ENCODE data around the gene RAB43.
"Not testable (repeated sequence)": the region's sequence is repeated elsewhere in the genome, so short reads cannot be mapped to it uniquely, and the experiment has no call there.

The RAB43 gene

DNA sequence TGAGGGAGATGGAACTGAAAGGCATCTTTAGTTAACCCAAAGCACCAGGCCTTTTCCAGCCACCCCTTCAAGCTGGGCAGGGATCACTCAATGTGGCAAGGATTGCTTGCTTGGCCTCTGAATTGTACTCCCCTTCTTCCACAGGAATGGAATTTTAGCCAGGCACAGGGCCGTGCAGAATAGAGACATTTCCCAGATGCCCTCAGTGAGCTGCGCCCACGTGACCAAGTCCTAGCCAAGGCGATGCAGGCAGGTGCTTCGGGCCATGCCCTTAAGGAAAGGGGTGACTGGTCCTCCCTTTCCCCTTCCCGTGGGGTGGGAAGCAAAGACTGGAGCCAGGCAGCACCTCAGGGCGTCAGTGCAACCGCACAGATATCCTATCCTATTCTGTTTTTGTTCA lies 43.1 kb downstream of the RAB43 start:
- TF ChIP-seq POLR2AphosphoS5 (IDR thresholded peaks at IDR 0.05; ENCODE audit: low read depth, low read length) = no peak
- no peak for TF ChIP-seq POLR2A (IDR thresholded peaks at IDR 0.05; ENCODE audit: low read depth, low read length)
- TF ChIP-seq POU2F2 (IDR thresholded peaks at IDR 0.05; ENCODE audit: low read depth, low read length) = no peak
- no peak for TF ChIP-seq SPI1 (IDR thresholded peaks at IDR 0.05; ENCODE audit: low read depth, low read length)
- TF ChIP-seq PAX5 (IDR thresholded peaks at IDR 0.05; ENCODE audit: insufficient read depth, low read length, severe bottlenecking) = no peak
- TF ChIP-seq TAF1 (IDR thresholded peaks at IDR 0.05; ENCODE audit: low read depth, low read length) = no peak
- FAIRE-seq = no peak
- no peak for DNase-seq (ENCODE audit: insufficient read length, low spot score)

DNA sequence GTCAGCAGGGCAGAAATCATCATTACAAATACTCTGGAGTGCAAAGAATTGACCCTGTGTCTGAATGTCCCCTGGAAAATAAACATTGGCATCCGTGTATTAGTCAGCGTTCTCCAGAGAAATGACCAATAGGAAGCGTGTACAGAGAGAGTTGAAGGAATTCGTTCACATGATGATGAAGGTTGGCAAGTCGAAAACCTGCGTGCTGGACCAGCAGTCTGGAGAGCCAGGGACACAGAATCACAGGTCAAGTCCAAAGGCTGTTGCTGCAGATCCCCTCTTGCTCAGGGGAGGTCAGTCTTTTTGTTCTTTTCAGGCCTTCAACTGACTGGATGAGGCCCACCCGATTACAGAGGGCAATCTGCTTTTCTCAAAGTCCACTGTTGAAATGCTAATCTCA lies 44.4 kb downstream of the RAB43 start:
- DNase-seq (ENCODE audit: insufficient read length, low spot score) (no peak), FAIRE-seq (no peak)
- TF ChIP-seq POLR2AphosphoS5 (IDR thresholded peaks at IDR 0.05; ENCODE audit: low read depth, low read length) = no peak
- TF ChIP-seq TAF1 (IDR thresholded peaks at IDR 0.05; ENCODE audit: low read depth, low read length) = no peak
- no peak for TF ChIP-seq PAX5 (IDR thresholded peaks at IDR 0.05; ENCODE audit: insufficient read depth, low read length, severe bottlenecking)
- no peak for TF ChIP-seq SPI1 (IDR thresholded peaks at IDR 0.05; ENCODE audit: low read depth, low read length)
- TF ChIP-seq POU2F2 (IDR thresholded peaks at IDR 0.05; ENCODE audit: low read depth, low read length) = no peak
- no peak for TF ChIP-seq POLR2A (IDR thresholded peaks at IDR 0.05; ENCODE audit: low read depth, low read length)

- TF ChIP-seq PAX5 (IDR thresholded peaks at IDR 0.05; ENCODE audit: insufficient read depth, low read length, severe bottlenecking) (no peak), TAF1 (IDR thresholded peaks at IDR 0.05; ENCODE audit: low read depth, low read length) (no peak), SPI1 (IDR thresholded peaks at IDR 0.05; ENCODE audit: low read depth, low read length) (no peak), POLR2A (IDR thresholded peaks at IDR 0.05; ENCODE audit: low read depth, low read length) (no peak), POU2F2 (IDR thresholded peaks at IDR 0.05; ENCODE audit: low read depth, low read length) (no peak)
- FAIRE-seq (no peak), DNase-seq (ENCODE audit: insufficient read length, low spot score) (no peak)
Observed at GRCh38 chr3:129070086-129070885, 51.3 kb downstream of the RAB43 start.

DNA sequence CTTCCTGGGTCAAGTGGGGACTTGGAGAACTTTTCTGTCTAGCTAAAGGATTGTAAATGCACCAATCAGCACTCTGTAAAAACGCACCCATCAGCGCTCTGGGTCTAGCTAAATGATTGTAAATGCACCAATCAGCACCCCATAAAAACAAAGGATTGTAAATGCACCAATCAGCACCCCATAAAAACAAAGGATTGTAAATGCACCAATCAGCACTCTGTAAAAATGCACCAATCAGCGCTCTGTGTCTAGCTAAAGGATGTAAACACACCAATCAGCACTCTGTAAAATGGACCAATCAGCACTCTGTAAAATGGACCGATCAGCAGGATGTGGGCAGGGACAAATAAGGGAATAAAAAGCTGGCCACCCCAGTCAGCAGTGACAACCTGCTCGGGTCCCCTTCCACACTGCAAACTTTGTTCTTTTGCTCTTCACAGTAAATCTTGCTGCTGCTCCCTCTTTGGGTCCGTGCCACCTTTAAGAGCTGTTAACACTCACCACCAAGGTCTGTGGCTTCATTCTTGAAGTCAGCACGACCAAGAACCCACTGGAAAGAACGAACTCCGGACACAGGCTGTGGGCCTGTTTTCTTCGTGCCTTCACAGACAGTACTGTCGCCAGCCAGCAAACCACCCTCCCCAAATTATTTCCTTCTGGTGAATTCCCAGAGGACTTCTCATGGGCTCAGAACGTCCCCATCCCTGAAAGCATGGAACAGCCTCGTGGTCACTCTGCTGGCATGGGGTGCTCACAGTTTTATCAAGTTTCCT lies 52.1 kb downstream of the RAB43 start:
- not testable (repeated sequence) for FAIRE-seq

GRCh38 chr3:129068291-129068886 lies 53.2 kb downstream of the RAB43 start:
- FAIRE-seq = no peak
- DNase-seq (ENCODE audit: insufficient read length, low spot score) = no peak
- TF ChIP-seq PAX5 (IDR thresholded peaks at IDR 0.05; ENCODE audit: insufficient read depth, low read length, severe bottlenecking) (no peak), POU2F2 (IDR thresholded peaks at IDR 0.05; ENCODE audit: low read depth, low read length) (no peak), TAF1 (IDR thresholded peaks at IDR 0.05; ENCODE audit: low read depth, low read length) (no peak), SPI1 (IDR thresholded peaks at IDR 0.05; ENCODE audit: low read depth, low read length) (no peak), POLR2A (IDR thresholded peaks at IDR 0.05; ENCODE audit: low read depth, low read length) (no peak), POLR2AphosphoS5 (IDR thresholded peaks at IDR 0.05; ENCODE audit: low read depth, low read length) (no peak)

More for the DNA sequence above, 52.1 kb downstream of the RAB43 start:
- DNase-seq (ENCODE audit: insufficient read length, low spot score) = not testable (repeated sequence)

DNA sequence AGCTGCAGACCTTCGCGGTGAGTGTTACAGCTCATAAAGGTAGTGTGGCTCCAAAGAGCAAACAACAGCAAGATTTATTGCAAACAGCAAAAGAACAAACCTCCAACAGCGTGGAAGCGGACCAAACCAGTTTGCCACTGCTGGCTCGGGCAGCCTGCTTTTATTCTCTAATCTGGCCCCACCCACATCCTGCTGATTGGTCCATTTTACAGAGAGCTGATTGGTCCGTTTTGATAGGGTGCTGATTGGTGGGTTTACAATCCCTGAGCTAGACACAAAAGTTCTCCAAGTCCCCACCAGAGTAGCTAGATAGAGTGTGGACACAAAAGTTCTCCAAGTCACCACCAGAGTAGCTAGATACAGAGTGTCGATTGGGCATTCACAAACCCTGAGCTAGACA lies 53.9 kb downstream of the RAB43 start:
- DNase-seq (ENCODE audit: insufficient read length, low spot score); FAIRE-seq: not testable (repeated sequence)

- DNase-seq (ENCODE audit: insufficient read length, low spot score) (no peak), FAIRE-seq (no peak)
- TF ChIP-seq TAF1 (IDR thresholded peaks at IDR 0.05; ENCODE audit: low read depth, low read length) (no peak), POLR2AphosphoS5 (IDR thresholded peaks at IDR 0.05; ENCODE audit: low read depth, low read length) (no peak), SPI1 (IDR thresholded peaks at IDR 0.05; ENCODE audit: low read depth, low read length) (no peak), POLR2A (IDR thresholded peaks at IDR 0.05; ENCODE audit: low read depth, low read length) (no peak), POU2F2 (IDR thresholded peaks at IDR 0.05; ENCODE audit: low read depth, low read length) (no peak), PAX5 (IDR thresholded peaks at IDR 0.05; ENCODE audit: insufficient read depth, low read length, severe bottlenecking) (no peak)
Observed at GRCh38 chr3:129065720-129066073, 55.9 kb downstream of the RAB43 start.

GRCh38 chr3:129065016-129065719 lies 56.4 kb downstream of the RAB43 start:
- FAIRE-seq = no peak
- no peak for TF ChIP-seq PAX5 (IDR thresholded peaks at IDR 0.05; ENCODE audit: insufficient read depth, low read length, severe bottlenecking)
- TF ChIP-seq POLR2A (IDR thresholded peaks at IDR 0.05; ENCODE audit: low read depth, low read length) = no peak
- no peak for TF ChIP-seq POU2F2 (IDR thresholded peaks at IDR 0.05; ENCODE audit: low read depth, low read length)
- TF ChIP-seq POLR2AphosphoS5 (IDR thresholded peaks at IDR 0.05; ENCODE audit: low read depth, low read length) = no peak
- TF ChIP-seq SPI1 (IDR thresholded peaks at IDR 0.05; ENCODE audit: low read depth, low read length) = no peak
- no peak for TF ChIP-seq TAF1 (IDR thresholded peaks at IDR 0.05; ENCODE audit: low read depth, low read length)
- DNase-seq (ENCODE audit: insufficient read length, low spot score) = no peak

GRCh38 chr3:129063841-129064482 lies 57.6 kb downstream of the RAB43 start:
- no peak for FAIRE-seq
- TF ChIP-seq POLR2AphosphoS5 (IDR thresholded peaks at IDR 0.05; ENCODE audit: low read depth, low read length) (no peak), POU2F2 (IDR thresholded peaks at IDR 0.05; ENCODE audit: low read depth, low read length) (no peak), SPI1 (IDR thresholded peaks at IDR 0.05; ENCODE audit: low read depth, low read length) (no peak)
- no peak for DNase-seq (ENCODE audit: insufficient read length, low spot score)
